Measurements from ENCODE around the gene TENT5C.

- no peak for TF ChIP-seq CTCF (optimal IDR thresholded peaks at IDR 0.05 in 1 of 3, IDR thresholded peaks at IDR 0.05 in 1 of 3, conservative IDR thresholded peaks at IDR 0.05 in 1 of 3; ENCODE audit: extremely low read depth in 1 of 3, insufficient read depth in 2 of 3, low read length in 3 of 3)
- no peak for TF ChIP-seq EZH2 (IDR thresholded peaks at IDR 0.05; ENCODE audit: low read length)
Observed at GRCh38 chr1:117561551-117561950, 44.3 kb upstream of the TENT5C start.
